Fibroblast of the aortic adventitia (primary cell): ENCODE results near the gene RHO. TPM values are rescaled to one million over a fixed set of nuclear protein-coding genes. Genes with fewer than 3 reads are reported as not detected.
A peak's percentile ranks its signal among the peaks of the same experiment; 100 is the strongest.
"Not testable (repeated sequence)": the region's sequence is repeated elsewhere in the genome, so short reads cannot be mapped to it uniquely, and the experiment has no call there.

Experiments used
- DNase-seq: peaks from one replicate; pipeline ENCODE4 v3.0.0-alpha.2; 2010; ENCODE audit warnings: low read depth
- H3K4me3 ChIP-seq: 2 replicates; pipeline ENCODE4 v1.5.1; 2011; ENCODE audit warnings: low read depth, mild to moderate bottlenecking, control low read depth, low read length, moderate library complexity
- total RNA-seq: library from RNA; depleted of rRNA; stranded (reverse); fragments of >200 nt; gene quantifications from 2 replicates; pipeline ENCODE4 v1.2.3, GENCODE V29; 2012; ENCODE audit warnings: low replicate concordance
- TF ChIP-seq, protein P1 (sequence below): IDR thresholded peaks from 2 replicates; pipeline ENCODE4 v1.5.1; 2011; ENCODE audit warnings: mild to moderate bottlenecking, low read length, control low read depth, inconsistent platforms; ENCODE audit not compliant: insufficient read depth

RHO gene
- total RNA-seq, 1 donor = not detected

DNA sequence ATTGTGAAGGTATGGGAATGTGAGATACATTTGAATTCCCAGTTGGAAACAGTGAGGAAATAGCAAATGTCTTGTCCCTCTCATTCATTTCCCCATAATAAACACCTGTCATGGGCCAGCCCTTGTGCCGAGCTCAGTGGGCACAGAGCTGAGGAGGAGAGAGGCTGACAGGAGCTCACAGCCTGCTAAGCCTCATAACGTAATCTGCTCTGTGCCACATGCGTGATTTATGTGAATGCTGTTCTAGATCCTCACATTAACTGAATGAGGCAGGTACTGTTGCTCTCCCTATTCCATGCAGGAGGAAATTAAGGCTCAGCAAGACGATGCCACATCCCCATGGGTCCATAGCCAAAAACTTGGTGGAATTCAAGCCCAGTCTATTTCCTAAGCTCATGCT lies 35.2 kb upstream of the RHO start:
- no peak for DNase-seq
- no peak overlapping the region for H3K4me3 ChIP-seq
- TF ChIP-seq, protein P1, sequence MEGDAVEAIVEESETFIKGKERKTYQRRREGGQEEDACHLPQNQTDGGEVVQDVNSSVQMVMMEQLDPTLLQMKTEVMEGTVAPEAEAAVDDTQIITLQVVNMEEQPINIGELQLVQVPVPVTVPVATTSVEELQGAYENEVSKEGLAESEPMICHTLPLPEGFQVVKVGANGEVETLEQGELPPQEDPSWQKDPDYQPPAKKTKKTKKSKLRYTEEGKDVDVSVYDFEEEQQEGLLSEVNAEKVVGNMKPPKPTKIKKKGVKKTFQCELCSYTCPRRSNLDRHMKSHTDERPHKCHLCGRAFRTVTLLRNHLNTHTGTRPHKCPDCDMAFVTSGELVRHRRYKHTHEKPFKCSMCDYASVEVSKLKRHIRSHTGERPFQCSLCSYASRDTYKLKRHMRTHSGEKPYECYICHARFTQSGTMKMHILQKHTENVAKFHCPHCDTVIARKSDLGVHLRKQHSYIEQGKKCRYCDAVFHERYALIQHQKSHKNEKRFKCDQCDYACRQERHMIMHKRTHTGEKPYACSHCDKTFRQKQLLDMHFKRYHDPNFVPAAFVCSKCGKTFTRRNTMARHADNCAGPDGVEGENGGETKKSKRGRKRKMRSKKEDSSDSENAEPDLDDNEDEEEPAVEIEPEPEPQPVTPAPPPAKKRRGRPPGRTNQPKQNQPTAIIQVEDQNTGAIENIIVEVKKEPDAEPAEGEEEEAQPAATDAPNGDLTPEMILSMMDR = no peak

DNA sequence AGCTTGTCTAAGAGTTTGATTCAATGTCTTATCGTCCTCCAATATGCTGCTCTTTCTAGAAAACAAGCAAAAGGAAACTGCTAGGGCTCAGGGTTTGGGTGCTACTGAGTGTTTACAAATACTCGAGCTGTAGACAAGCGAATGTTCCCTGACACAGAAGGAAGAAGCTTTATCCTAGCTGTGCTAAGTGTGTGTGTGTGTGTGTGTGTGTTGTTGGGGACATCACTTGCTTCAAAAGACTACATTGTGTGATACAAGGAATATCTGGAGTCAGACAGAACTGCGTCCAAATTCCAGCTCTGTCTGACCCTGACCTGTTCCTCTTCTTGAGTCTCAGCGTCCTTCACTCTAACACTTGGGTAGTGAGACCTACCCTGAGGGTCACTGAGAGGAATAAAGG lies 33.9 kb upstream of the RHO start:
- H3K4me3 ChIP-seq, DNase-seq: not testable (repeated sequence)

DNA sequence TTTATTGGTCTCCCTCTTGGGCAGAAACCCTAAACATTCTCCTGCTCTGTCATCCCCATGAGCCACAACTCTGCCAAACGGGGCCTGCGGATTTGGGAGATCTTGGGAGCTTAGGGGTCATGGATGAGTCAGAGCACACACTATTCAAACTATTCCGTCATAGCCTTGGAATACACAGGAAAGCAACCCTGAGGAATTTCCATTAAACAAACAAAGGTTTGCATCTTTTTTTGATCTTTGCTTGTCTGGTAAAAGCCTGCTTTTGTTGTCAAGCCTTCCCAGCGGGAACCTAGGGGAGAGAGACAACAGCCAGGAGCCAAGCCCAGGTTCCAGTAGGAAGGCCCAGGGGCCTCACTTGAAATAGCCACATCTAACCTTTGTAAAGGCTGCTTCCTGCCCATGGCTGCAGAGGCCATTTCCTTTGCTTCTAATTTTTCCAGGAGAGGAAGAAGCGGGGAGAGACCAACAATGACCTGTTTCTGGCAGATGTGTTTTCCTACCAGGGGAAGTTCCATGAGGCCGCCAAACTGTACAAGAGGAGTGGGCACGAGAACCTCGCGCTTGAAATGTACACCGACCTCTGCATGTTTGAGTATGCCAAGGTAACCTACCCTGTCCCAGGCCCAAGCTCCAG lies 33.3 kb upstream of the RHO start:
- H3K4me3 ChIP-seq = not testable (repeated sequence)
- peak; percentile 81 for DNase-seq

DNA sequence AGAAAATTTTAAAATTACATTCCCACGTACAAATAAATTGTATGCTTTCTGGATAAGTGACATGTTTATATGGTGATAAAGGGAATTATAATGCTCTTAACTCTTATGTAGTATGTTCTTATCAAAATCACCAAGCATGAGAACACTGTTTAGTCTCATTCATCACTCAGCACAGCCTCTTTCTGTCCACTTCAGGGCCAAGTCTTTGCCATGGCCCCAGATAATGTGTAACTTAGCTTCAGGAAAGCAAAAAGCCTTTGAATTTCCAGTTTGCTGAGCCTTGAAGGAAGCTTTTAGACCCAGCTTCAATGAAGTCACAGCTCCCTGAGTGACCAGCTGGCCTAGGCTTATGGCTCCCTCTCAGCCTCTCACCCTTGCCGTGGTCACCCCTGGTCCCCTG lies 30.6 kb upstream of the RHO start:
- DNase-seq = not testable (repeated sequence)

DNA sequence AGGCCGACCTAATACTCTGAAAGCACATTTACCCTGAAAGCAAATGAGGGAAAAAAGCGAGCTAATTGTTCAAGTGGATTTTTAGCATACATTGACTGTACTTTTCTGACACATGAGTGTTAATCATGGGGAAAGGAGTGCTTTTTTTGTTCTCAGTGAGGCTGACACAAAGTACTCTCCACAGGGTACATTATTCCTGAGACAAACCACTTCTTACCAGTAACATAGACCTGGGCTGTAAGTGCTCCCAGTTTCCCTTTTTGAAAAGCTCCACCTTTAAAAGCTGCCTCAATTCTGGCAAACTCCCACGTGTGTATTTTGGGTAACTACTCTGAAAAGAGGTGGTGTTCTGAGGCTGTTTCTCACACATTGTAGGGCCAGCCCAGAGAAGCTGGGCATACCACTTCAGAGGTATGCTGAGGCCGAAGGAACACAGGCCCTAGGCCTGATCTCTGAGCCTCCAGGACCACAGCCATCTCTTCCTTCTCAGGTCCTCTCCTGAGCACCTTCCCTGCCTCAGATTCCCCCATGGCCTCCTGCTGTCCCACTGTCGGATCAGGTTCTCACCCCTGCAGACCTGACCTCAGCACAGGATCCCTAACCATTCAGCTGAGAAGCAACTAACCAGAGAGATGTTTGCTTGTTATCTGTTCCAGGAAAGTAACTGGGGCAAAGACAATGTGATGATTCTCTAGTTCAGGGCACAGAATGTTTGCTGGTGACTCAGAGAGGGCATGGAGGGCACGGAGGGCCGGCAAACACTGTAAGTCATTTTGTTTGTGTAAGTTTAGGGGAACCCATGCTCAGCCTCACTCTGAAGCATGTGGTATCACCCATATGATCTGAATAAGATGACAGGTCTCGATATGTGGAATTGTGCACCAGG lies 29.6 kb upstream of the RHO start:
- H3K4me3 ChIP-seq, DNase-seq: not testable (repeated sequence)

More for the DNA sequence above, 30.6 kb upstream of the RHO start:
- H3K4me3 ChIP-seq = not testable (repeated sequence)

DNA sequence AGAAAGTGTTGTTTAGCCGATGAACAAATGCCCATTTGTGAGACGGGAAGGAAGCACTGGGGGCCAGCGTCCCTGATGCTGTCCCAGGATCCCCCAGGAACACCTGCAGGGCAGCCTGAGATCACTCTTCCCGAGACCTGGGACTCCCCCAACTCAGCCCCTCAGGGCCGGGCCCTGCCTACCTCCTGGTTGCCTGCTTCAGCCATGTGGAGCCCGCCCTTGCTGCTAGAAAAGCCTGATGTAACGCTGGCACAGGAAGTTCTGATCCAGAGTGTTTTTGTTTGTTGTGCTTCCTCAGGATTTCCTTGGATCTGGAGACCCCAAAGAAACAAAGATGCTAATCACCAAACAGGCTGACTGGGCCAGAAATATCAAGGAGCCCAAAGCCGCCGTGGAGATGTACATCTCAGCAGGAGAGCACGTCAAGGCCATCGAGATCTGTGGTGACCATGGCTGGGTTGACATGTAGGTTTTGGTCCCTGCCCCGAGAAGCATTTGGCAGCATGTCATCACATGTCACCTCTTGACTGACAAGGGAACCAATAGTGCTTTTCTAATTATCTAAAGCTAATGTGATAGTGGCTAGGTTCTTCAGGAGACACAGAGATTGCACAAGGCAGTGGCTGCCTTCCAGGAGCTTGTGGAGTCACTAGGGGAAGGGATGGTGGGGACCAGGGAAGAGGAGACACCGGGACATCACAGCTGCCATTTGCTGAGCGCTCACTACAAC lies 28.7 kb upstream of the RHO start:
- not testable (repeated sequence) for DNase-seq, H3K4me3 ChIP-seq

DNA sequence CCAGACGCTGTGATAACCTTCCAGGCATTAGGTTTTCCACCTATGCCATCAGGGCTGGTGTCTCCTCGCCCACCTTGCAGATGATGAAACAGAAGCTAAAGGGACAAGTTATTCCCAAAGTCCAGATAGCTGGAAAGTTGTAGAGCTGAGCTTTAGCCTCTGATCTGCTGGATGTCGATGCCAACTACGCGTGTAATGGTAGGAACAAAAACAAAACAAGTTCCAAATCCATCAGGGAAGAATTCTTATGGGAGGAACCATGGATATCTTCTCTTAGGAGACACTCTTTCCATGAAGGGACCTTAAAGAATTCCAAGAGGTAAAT lies 28.1 kb upstream of the RHO start:
- DNase-seq = no peak
- TF ChIP-seq, protein P1 = no peak
- no peak overlapping the region for H3K4me3 ChIP-seq

DNA sequence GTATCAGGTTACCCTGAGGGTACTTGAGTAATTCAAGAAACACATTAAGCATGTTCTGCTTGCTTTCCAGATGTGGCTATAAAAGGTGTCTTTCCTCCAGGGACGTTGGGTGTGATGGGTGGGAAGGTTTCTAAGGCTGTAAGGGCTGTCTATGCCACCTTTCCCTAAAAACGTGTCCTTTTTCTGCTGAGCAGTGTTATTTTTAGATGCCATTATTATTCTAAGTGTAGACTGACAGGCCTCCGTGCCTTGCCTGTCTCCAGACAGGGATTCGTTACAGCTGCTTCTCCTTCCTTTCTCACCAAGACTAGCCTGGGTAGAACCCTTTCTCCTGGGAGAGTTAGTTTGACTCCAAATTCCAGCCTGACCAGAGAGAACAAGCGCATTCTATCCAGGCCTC lies 26.8 kb upstream of the RHO start:
- DNase-seq = no peak
- H3K4me3 ChIP-seq = no peak overlapping the region
- TF ChIP-seq, protein P1 = no peak

DNA sequence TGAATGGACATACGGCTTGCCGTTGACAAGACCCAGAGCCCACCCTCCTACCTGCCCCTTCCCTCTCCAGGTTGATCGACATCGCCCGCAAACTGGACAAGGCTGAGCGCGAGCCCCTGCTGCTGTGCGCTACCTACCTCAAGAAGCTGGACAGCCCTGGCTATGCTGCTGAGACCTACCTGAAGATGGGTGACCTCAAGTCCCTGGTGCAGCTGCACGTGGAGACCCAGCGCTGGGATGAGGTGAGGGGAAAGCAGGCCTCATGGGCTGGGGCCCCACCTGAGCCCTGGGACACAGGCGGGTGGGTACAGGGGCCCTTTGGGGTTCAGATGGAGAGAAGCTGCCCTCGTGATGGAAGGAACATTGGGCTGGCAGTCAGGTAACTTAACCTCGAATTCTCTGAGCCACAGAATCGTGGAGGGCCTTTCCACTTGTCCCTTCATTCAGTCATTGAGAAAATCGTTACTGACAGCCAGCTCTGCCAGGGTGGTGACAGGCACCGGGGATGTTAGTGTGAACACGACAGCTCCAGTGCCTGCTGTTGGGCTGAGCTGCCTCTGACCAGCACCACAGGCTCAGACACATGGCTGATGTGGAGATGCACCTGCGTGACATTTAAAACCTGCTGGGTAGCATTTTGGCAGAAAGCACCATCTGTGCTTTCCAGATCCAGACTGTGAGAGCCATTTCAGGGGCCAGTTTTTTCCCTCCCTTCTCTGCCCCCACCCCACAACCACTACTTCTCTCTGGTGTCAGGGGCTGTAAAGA lies 25.6 kb upstream of the RHO start:
- TF ChIP-seq, protein P1 = no peak
- no peak overlapping the region for H3K4me3 ChIP-seq
- no peak for DNase-seq
